HG03457 (cell line): ENCODE results near the gene TUBA1C.
"Not testable (repeated sequence)": the region's sequence is repeated elsewhere in the genome, so short reads cannot be mapped to it uniquely, and the experiment has no call there.

Experiments
- ATAC-seq: cut with Tn5 transposase; IDR thresholded peaks from one replicate; pipeline ENCODE4 v1.9.1; 2021; ENCODE audit warnings: moderate number of reproducible peaks; ENCODE audit not compliant: unreplicated experiment

TUBA1C gene

DNA sequence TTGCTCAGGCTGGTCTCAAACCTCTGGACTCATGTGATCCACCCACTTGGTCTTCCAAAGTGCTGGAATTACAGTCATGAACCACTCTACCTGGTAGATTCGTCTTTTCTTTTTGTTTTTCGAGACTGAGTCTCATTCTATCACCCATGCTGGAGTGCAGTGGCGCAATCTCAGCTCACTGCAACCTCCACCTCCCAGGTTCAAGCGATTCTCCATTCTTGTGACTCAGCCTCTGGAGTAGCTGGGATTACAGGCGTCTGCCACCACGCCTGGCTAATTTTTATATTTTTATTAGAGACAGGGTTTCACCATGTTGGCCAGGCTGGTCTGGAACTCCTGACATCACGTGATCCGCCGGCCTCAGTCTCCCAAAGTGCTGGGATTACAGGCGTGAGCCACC is 9.4 kb upstream of the TUBA1C start:
- ATAC-seq = not testable (repeated sequence)

DNA sequence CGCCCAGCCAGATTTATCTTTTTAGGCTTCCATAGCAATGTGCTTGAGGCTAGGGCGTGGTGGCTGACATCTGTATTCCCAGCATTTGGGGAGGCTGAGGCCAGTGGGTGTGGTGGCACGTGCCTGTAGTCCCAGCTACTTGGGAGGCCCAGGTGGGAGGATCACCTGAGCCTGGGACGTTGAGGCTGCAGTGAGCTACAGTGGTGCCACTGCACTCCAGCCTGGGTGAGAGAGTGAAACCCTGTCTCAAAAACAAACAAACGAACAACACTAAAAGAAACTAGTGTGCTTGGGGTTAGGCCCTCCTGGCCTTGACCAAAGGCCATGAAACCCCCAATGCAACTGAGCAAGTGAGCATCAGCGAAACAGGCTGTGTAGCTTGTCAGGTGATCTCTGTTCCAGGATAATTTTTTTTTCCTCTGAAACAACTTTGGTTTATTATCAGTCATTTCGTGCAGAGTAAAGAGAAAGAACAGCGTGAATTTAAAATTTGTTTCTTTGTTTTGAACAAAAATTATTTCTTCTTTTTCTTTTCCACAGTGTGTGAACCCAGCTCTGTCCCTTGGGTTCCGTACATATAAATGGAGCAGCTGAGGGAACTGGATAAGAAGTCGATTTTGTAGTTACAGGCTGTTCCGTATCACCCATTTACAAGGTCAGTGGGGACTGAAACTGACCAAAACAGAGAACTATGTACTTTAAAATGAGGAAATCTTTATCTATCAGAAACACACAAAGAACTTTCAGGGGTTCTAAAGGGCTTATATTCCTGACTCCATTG is 8.8 kb upstream of the TUBA1C start:
- no peak for ATAC-seq

DNA sequence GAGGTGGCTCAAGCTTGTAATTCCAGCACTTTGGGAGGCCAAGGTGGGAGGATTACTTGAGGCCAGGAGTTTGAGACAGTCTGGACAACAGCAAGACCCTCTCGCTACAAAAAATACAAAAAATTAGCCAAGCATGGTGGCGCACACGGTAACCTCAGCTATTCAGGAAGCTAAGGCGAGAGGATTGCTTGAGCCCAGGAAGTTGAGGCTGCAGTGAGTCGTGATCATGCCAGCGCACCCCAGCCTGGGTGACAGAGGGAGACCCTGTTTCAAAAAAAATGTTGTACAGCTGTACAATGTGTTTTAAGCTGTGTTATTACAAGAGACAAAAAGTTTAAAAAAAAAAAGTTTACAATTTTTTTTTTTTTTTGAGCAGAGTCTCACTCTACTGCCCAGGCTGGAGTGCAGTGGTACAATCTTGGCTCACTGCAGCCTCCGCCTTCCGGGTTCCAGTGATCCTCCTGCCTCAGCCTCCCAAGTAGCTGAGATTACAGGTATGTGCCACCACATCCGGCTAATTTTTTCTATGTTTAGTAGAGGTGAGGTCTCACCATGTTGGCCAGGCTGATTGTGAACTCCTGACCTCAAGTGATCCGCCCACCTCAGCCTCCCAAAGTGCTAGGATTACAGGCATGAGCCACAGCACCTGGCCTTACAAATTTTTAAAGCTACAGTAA is 7.2 kb upstream of the TUBA1C start:
- not testable (repeated sequence) for ATAC-seq

DNA sequence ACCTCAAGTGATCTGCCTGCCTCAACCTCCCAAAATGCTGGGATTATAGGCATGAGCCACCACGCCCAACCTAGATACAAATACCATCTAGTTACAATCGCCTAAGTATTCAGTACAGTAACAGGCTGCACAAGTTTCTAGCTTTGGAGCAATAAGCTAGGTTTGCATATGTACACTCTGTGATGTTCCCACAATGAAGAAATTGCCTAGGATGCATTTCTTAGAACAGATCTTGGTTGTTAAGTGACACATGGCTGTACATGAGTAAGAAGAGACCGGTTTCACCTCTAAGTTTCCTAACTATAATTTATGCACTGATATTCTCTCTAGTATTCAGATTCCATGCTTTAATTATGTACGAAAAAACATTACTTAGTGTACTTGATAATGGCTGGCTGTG is 5.4 kb upstream of the TUBA1C start:
- ATAC-seq = no peak

DNA sequence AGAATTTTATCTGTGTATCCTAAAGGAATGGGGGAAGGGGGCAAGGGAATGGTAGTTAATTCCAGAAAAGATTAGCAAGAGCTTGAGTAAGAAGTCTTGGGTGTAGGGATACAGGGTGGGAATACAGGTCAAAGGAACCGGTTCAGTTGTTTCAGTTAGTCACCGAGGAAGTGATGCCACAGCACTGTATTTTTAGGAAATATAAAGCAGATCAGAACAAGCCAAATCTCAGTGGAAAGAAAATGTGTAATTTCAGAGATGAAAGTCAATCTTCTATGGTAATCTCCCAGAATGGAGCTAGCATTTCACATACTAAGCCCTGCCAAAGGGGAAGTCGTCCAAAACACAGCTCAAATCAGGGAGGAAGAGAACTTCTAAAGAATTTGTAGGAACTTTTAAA is 4.7 kb upstream of the TUBA1C start:
- ATAC-seq = no peak

DNA sequence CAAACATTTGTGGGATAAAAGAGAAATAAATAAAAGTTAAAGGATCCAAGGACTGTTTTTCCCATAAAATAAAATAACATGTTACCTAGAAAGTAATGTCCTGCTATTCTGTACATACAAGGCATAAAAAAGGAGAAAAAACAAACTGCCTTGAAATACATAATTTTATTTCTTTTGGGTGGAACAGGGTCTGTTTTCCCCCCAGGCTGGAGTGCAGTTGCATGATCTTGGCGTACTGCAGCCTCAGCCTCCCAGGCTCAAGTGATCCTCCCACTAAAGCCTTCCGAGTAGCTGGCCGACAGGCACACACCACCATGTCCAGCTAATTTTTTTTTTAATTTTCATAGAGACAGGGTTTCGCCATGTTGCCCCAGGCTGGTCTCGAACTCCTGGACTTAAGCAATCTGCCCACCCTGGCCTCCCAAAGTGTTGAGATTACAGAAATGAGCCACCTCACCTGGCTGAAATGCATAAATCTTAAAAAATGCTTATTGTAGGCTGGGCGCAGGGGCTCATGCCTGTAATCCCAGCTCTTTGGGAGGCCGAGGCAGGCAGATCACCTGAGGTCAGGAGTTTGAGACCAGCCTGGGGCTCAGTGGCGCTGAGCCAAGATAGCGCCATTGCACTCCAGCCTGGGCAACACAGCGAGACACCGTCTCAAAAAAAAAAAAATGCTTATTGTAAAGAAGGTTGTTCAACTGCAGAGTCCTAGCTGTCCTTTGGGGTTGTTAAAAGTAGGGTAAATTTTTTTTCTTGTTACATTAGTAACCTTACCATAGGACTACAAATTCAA is 4.1 kb upstream of the TUBA1C start:
- ATAC-seq = no peak

DNA sequence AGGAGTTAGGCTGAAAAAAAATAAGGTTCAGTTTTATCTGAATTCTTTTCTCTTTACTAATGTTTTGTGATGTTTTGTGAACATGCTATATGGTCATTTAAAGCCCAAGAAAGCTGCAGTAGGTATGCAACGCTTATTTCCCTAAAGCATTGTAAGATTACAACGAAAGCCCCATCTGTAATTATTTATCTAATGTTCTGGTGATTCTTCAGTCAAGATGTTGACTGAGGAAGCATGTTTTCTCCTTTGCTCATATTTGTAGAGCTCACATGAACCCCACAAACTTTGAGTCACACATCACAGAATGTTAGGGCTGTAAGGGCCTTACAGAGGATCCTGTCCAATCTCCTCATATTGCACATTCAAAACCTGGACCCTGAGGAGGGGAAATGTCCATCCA is 3.2 kb upstream of the TUBA1C start:
- ATAC-seq = no peak

DNA sequence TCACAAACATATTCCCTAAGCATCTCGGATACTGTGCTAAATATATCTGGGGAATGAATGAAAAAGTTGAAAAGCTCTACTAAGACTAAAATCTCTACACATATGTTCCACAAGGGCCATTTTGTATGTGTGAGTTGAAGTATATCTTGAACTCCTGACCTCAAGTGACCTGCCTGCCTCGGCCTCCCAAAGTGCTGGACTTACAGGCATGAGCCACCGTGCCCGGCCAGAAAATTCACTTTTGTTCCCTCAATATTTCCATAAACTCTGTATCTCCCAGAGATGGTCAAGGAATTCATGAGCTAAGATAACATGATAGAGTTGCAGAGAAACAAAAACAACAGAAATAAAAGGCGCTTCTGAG is 1.5 kb upstream of the TUBA1C start:
- ATAC-seq = no peak

DNA sequence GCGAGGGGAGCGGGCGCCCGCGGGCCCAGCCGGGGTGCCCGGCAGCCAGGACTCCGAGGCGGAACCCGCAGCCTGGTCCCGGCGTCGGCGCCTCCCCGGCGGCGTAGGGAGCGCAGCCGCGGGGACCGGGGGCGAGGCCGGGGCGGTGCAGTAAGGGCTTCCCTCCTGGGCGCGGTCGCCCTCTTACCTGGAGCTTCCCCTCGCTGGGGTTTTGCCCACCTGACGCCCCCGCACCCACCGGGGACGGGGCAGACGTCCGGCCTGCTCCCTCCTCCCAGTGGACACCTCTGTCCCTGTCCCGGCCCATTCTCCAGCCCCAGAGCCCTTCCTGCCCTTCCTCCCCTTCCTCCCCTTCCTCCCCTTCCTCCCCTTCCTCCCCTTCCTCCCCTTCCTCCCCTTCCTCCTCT is 413 bp upstream of the TUBA1C start:
- ATAC-seq = peak; percentile 21

DNA sequence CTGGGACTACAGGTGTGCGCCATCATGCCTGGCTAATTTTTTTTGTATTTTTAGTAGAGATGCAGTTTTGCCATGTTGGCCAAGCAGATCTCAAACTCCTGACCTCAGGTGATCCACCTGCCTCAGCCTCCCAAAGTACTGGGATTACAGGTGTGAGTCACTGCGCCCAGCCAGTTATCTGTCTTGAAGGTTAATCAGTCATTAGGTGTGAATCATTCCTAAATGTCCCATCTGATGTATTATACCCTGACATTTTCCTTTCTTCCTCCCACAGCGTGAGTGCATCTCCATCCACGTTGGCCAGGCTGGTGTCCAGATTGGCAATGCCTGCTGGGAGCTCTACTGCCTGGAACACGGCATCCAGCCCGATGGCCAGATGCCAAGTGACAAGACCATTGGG is 4.3 kb downstream of the TUBA1C start:
- ATAC-seq = not testable (repeated sequence)

DNA sequence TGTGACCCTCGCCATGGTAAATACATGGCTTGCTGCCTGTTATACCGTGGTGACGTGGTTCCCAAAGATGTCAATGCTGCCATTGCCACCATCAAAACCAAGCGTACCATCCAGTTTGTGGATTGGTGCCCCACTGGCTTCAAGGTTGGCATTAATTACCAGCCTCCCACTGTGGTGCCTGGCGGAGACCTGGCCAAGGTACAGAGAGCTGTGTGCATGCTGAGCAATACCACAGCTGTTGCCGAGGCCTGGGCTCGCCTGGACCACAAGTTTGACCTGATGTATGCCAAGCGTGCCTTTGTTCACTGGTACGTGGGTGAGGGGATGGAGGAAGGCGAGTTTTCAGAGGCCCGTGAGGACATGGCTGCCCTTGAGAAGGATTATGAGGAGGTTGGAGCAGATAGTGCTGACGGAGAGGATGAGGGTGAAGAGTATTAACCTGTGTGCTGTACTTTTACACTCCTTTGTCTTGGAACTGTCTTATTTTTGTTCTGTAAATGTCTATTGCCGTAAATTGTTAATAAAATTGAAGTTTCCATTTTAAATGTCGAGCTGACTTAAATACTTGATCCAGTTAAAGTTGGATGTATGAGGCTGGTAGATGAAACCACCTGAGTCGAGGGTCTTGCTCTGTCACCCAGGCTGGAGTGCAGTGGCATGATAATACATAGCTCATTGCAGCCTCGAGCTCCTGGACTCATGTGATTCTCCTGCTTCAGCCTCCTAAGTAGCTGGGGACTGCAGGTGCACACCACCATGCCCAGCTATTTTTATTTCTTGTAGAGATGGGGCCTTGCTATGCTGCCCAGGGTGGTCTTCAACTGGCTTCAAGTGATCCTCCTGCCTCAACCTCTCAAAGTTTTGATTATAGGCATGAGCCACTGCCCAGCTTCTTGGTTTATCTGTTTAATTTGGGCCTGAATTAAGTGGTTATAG is 8.2 kb downstream of the TUBA1C start:
- no peak for ATAC-seq

DNA sequence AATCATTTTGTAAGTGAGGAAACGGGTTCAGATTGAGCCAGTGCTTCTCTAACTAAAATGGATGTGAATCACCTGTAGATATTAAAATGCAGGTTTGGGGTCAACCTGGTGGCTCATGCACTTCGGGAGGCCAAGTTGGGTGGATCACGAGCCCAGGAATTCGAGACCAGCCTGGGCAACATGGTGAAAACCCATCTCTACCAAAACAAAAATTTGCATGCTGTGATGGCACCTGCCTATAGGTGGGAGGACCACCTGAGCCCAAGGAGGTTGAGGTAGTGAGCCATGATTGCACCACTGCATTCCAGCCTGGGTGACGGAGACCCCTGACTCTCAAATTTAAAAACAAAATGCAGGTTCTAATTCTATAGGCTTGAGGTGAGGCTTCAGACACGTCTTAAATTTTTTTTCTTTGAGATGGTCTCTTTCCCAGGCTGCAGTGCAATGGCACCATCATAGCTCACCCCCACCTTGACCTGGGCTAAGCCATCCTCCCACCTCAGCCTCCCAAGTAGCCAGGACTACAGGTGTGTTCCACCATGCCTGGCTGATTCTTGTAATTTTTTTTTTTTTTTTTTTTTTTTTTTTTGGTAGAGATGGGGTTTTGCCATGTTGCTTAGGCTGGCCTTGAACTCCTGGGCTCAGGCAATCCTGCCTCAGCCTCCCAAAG is 9.0 kb downstream of the TUBA1C start:
- ATAC-seq = no peak

DNA sequence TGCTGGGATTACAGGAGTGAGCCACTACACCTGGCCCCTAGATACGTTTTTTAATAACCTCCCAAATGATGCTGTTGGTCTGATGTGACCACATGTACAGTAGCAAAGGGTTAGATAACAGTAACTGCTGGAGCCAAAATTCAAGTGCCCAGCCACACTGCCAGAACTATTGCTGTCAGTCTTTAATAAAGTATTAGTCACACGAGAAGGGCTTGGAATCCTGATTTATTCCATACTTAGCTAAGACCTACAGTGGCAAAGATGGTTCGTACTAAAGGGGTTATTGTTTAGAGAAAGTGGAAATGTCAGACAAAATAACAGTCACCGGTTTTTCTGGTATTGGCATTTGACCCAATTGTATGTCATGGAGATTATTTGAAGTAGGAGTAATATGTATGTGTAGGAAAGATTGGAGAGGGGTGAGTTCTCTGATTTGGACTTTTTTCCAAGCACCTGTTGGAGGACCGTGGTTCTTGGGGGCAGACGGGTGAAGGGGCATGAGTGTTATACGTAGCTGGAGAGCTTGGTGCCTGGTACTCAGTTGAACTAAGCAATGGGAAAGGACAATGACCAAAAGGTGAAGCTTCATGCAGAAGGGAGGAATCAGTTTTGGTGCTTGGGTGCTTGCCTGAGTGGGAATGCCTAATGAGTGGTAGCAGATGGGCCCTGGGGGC is 9.7 kb downstream of the TUBA1C start:
- no peak for ATAC-seq

DNA sequence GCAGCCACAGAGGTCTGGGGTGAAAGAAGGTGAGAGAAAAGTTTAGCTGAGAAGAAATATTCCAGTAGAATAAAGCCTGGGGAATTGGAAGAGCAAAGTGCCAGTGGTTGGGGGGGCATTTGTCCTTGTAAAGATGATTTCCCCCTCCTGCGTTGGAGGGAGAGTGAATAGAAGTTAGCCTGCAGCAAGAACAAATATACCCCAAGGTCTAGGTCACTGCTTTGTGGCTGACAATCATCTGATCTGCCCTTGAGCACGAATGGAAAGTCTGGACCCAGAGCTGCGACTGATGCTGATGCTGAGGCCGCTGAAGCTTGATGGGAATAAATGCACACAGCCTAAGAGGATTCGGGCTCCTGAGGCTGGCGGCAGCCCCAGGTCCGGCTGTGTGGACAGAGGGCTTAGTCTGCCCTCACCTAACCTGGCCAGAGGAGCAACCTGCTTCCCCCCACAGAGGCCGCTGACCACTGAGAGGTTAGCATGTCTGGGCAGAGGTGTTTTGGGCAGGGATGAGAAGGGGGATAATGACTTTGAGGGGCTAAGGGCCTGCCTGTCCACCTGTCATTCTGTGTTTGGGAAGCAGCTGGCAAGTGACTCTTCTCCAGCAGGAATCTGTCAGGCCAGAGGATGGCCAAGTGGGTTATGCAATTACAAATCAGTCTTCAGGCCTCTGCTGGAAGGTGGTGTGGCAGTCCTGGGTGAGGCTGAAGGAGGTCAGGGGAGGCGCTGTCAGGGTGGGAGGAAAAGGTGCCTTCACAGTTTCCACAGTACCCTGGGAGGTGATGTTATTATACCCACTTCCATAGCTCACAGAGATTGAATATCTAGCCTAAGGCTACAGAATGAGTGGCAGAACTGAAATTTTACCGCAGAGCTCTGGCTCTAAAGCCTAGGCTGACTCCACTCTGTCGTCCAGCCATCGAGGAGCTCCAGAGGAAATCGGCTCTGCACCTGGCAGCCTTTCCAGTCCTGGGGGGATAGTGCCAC is 11.7 kb downstream of the TUBA1C start:
- ATAC-seq = no peak

DNA sequence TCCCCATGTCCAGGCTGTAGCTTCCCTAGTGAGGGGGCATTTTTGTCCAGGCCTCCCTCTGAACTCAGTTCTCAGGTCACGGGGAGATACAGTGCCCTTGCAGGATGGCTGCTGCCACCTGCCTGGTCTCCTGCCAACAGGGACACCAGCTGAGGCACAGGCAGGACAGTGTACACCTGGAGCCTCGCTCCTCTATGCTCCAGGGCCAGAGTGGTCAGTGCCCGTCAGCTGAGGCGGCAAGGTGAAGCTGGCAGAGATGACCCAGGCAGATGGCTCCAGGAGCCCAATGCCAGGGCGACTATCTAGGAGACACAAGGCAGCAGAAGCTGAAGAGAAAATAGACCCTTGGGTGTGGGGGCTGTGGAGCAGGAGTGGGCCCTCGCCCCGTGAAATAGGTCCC is 12.6 kb downstream of the TUBA1C start:
- ATAC-seq = no peak

DNA sequence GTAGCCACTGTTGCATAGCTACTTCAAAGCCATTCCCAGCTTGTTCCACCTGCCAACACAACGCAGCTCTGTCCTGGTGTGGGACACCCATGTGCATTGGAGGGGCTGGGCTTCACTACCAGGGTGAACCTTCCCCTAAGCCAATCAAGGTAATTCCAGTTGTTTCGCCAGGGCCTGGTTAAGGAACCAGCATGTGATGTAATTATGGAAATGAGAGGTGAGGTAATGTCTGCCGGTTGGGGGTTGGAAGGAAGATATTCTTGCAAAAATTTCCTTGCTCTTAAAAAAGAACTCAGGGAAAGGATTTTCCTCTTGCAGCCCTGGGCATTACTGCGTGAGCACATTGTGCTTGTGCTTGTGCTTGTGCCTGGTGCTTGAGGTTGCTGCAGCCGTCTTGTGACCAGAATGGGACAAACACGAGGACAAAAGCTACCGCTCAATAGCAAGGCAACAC is 14.9 kb downstream of the TUBA1C start:
- no peak for ATAC-seq

DNA sequence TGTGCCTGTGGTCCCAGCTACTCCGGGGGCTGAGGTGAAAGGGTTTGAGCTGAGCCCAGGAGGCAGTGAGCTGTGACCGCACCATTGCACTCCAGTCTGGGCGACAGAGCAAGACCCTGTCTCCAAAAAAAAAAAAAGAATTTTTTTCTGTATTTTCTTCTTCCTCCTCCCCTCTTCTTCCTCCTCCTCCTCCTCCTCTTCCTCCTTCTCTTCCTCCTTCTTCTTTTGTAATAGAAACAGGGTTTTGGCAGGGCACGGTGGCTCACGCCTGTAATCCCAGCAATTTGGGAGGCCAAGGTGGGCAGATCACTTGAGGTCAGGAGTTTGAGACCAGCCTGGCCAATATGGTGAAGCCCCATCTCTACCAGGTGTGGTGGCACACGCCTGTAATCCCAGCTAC is 15.7 kb downstream of the TUBA1C start:
- ATAC-seq = not testable (repeated sequence)

DNA sequence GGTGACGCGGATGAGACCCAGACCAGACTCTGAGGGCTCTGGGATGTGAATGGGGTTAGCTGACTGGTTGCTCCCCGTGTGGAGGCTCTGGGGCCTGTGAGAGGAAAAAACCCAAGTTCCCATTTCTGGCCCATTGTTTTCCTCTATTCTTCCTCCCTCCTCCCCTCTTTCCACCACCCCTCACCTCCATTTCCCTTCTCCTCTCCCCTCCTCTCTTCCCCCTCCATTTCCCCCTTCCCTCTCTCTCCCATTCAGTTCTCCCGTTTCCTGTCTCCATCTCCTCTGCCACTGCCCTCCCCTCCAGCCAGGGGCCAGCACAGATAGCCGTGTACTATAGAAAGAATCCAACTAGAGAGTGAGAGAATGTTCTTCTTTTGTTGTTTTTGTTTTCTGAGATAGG is 17.4 kb downstream of the TUBA1C start:
- ATAC-seq = no peak
